ENCODE data around the gene SERINC5. TPM values are rescaled to one million over a fixed set of nuclear protein-coding genes. Genes with fewer than 3 reads are reported as not detected.
A peak's percentile ranks its signal among the peaks of the same experiment; 100 is the strongest.
"Not testable (repeated sequence)": the region's sequence is repeated elsewhere in the genome, so short reads cannot be mapped to it uniquely, and the experiment has no call there.

The SERINC5 gene
- total RNA-seq, 1 experiment from 2014 or later: 43.3 TPM

- in situ Hi-C loops (cut with HindIII; ENCODE audit: low pct_unique_long_range_greater_than_20kb, low sequenced_read_pairs): no loop called here
- no peak for DNase-seq (ENCODE audit: low read depth, low spot score)
Observed at GRCh38 chr5:80138486-80138885, 117.4 kb downstream of the SERINC5 start.

GRCh38 chr5:80136798-80137197 lies 119.0 kb downstream of the SERINC5 start:
- in situ Hi-C loops (cut with HindIII; ENCODE audit: low pct_unique_long_range_greater_than_20kb, low sequenced_read_pairs); DNase-seq (ENCODE audit: low read depth, low spot score): not testable (repeated sequence)

DNA sequence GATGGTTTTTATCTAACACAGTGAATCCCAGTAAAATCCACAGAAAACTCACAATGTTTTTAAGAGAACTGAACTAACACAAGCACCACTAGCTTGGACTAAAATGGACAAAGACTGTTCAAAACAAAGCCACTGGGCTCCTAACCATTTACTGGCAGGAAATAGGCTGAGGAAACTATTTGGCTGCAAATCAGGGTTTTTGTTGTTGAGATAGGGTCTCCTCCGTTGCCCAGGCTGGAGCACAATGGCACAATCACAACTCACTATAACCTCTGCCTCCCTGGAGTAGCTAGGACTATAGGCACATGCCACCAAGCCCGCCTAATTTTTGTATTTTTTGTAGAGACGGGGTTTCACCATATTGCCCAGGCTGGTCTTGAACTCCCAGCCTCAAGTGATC lies 121.0 kb downstream of the SERINC5 start:
- in situ Hi-C loops (cut with HindIII; ENCODE audit: low pct_unique_long_range_greater_than_20kb, low sequenced_read_pairs): no loop called here
- DNase-seq (ENCODE audit: low read depth, low spot score): no peak

GRCh38 chr5:80129146-80129545 lies 126.7 kb downstream of the SERINC5 start:
- in situ Hi-C loops (cut with HindIII; ENCODE audit: low pct_unique_long_range_greater_than_20kb, low sequenced_read_pairs): no loop called here
- no peak for DNase-seq (ENCODE audit: low read depth, low spot score)

DNA sequence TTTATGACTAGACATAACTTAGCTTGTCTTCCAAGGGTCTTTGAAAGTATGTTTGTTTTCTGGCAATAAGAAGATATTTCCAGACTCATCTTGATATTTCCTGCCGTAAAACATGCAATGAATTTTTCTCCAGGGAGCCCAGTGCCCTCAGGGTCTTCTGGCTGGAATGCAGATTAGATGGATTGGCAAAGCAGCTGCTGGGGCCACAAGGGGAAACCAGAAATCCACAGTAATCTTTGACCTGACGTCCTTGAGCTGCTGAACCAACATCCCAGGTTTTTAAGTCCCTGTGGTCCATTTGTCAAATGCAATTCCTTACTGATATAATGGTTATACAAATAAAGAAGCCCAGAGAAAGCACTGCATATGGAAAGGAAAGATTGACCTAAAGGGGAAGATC lies 127.7 kb downstream of the SERINC5 start:
- in situ Hi-C loops (cut with HindIII; ENCODE audit: low pct_unique_long_range_greater_than_20kb, low sequenced_read_pairs): no loop called here
- peak; percentile 90 for DNase-seq (ENCODE audit: low read depth, low spot score)

- DNase-seq (ENCODE audit: low read depth, low spot score): no peak
- in situ Hi-C loops (cut with HindIII; ENCODE audit: low pct_unique_long_range_greater_than_20kb, low sequenced_read_pairs): no loop called here
Observed at GRCh38 chr5:80127116-80127552, 128.7 kb downstream of the SERINC5 start.

GRCh38 chr5:80125962-80126480 lies 129.8 kb downstream of the SERINC5 start:
- DNase-seq (ENCODE audit: low read depth, low spot score): peak; percentile 99
- in situ Hi-C loops (cut with HindIII; ENCODE audit: low pct_unique_long_range_greater_than_20kb, low sequenced_read_pairs): no loop called here

DNA sequence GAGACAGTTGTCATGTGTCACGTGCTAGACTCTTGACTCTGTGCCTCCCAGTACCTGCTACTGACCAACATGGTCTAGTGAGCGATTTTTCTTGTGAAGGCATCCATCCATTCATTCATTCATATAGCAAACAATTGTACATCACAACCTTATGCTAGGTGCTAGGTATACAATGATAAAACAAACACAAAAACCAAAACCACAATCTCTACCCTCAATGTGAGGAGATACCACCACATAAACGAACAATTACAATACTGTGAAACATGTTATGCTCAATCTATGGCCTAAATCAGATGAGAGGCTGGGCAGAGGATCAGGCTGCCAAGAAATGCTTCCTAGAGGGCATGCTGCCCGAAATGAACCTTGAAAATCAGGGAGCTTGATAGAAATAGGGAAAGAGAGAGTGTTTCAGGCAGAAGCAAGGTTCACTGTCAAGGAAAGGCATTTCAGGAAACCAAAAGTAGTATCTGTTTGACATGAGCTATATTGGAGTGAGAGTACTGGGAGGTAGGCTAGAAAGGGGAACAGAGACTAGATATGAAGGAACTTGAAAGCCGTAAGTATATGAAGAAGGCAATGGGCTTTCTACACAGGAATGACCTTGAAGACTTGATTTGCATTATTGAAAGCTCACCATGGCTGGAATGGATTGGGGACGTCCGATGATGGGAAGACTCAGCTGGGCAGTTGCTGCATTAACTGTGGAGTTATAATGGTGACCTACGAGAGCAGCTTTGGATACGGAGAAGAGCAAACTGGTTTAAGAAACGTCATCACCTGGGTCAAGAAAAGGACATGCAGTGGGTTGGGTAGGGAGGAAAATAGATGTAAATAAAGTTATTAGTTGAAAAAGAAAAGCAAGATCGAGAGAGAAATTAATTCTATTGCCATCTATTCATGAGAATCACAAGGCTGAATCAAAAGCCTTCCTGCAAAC lies 130.6 kb downstream of the SERINC5 start:
- no peak for DNase-seq (ENCODE audit: low read depth, low spot score)
- in situ Hi-C loops (cut with HindIII; ENCODE audit: low pct_unique_long_range_greater_than_20kb, low sequenced_read_pairs): no loop called here

GRCh38 chr5:80124121-80124918 lies 131.5 kb downstream of the SERINC5 start:
- DNase-seq (ENCODE audit: low read depth, low spot score): no peak
- in situ Hi-C loops (cut with HindIII; ENCODE audit: low pct_unique_long_range_greater_than_20kb, low sequenced_read_pairs): no loop called here

DNA sequence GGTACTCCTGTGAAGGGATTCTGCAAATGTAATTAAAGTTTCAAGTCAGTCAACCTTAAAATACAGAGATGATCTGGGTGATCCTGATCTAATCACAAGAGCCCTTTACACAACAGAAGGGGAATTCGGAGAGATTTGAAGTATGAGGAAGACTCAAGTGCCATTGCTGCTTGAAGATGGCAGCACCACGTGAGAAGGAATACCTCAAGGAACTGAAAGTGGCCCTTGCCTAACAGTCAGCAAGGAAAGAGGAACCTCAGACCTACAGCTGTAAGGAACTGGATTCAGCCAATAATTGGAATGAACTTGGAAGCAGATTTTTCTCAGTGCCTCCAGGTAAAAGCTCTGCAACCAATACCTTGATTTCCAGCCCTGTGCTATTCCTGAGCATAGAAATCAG lies 133.3 kb downstream of the SERINC5 start:
- DNase-seq (ENCODE audit: low read depth, low spot score): no peak
- in situ Hi-C loops (cut with HindIII; ENCODE audit: low pct_unique_long_range_greater_than_20kb, low sequenced_read_pairs): no loop called here

- in situ Hi-C loops (cut with HindIII; ENCODE audit: low pct_unique_long_range_greater_than_20kb, low sequenced_read_pairs): no loop called here
- DNase-seq (ENCODE audit: low read depth, low spot score): no peak
Observed at GRCh38 chr5:80119372-80119771, 136.5 kb downstream of the SERINC5 start.

- DNase-seq (ENCODE audit: low read depth, low spot score): no peak
- in situ Hi-C loops (cut with HindIII; ENCODE audit: low pct_unique_long_range_greater_than_20kb, low sequenced_read_pairs): no loop called here
Observed at GRCh38 chr5:80117446-80117845, 138.4 kb downstream of the SERINC5 start.

DNA sequence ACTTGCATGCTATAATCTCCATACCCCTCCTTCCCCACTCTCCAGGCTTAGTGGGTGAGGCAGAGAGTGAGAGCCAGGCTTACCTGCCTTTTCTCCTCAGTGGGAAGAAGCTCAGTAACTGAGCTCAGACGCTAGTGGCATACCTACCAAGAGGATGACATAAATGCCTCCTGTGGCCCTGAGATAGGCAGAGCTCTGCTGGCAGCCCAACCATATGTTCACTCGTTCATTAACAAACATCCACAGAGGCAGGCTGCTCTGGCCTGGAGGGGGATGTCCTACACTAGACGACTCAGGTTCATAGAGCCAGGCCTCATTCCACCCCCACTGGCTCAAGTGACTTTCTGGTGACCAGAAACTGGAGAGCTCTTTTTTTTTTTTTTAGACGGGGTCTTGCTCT lies 139.4 kb downstream of the SERINC5 start:
- DNase-seq (ENCODE audit: low read depth, low spot score): no peak
- in situ Hi-C loops (cut with HindIII; ENCODE audit: low pct_unique_long_range_greater_than_20kb, low sequenced_read_pairs): no loop called here

DNA sequence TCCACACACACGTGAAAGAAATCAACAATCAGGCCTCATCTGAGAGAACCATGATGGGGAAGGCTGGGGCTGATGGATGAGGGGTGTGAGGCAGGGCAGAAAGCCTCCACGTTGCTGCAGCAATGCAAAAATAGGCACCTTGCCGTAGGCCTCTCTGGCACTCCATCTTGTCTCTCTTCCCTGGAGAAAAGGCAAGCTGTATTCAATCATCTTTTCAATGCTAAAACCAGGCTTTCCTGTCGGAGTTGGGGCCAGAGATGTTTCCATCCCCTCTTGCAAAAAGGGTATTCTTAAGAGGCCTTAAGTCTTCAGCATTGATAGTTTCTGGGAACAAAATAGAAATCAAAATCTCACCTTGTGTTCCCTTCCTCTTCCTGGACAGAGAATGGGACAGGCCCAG lies 139.8 kb downstream of the SERINC5 start:
- no peak for DNase-seq (ENCODE audit: low read depth, low spot score)
- in situ Hi-C loops (cut with HindIII; ENCODE audit: low pct_unique_long_range_greater_than_20kb, low sequenced_read_pairs): no loop called here

GRCh38 chr5:80114860-80115259 lies 141.0 kb downstream of the SERINC5 start:
- in situ Hi-C loops (cut with HindIII; ENCODE audit: low pct_unique_long_range_greater_than_20kb, low sequenced_read_pairs): no loop called here

DNA sequence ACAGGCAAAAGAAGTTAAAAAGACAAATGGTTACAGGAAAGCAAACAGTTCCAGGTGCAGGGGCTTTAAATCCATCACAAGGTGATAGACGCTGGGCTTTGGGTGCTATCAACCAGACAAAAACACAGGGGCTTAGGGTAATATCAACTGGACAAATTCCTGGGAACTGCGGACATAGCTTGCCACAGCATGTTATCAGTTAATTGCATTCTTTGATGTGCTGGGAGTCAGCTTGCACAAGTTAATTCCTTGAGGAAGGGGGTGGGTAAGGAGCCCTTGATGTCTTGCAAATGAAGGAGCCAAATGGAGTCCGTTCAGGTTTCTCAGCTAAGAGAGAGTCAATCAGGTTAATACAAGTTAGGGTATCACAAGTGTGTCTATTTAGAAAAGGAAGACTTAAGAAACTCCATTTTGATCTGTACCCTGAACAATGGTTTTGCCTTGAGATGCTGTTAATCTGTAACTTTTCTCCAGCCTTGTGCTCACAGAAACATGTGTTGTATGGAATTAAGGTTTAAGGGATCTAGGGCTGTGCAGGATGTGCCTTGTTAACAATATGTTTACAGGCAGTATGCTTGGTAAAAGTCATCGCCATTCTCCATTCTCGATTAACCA lies 144.4 kb downstream of the SERINC5 start:
- in situ Hi-C loops (cut with HindIII; ENCODE audit: low pct_unique_long_range_greater_than_20kb, low sequenced_read_pairs); DNase-seq (ENCODE audit: low read depth, low spot score): not testable (repeated sequence)

More at GRCh38 chr5:80114860-80115259, 141.0 kb downstream of the SERINC5 start:
- no peak for DNase-seq (ENCODE audit: low read depth, low spot score)

- no peak for DNase-seq (ENCODE audit: low read depth, low spot score)
- in situ Hi-C loops (cut with HindIII; ENCODE audit: low pct_unique_long_range_greater_than_20kb, low sequenced_read_pairs): no loop called here
Observed at GRCh38 chr5:80109646-80110478, 146.0 kb downstream of the SERINC5 start.

Measured in SK-MEL-5 (cell line).